ENCODE measurements around the gene TYW3.

TYW3 gene

DNA sequence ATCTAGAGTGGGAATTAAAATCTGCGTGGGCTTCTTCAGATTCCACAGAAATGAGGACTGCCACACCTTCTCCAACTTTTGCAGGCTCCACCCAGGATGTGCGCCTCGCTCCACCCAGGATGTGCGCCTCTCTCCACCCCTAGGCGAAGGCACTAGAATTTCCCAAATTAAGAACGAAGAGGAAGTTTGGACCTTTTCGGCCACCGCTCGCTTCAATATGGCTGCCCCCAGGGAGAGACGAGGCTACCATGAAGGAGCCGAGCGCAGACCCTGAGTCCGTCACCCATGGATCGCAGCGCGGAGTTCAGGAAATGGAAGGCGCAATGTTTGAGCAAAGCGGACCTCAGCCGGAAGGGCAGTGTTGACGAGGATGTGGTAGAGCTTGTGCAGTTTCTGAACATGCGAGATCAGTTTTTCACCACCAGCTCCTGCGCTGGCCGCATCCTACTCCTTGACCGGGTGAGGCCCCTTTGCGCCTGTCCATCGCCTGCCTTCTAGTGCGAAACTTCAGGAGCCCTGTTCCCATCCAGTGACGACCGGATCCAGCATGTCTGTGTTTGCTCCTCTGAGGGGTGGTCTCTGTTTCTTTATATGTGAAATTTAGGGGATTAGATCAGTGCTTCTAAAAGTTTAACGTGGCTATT, at the start of gene TYW3, which contains the start of gene CRYZ:
TSS of gene TYW3 (plus strand) at position 193 of the 644 bp plus-strand sequence. CDS start at position 286, 93 bp downstream.
TSS of gene CRYZ (minus strand) at position 91 of the 644 bp plus-strand sequence. CDS start 8,229 bp downstream, outside the sequence.
- peak; percentile 95 for DNase-seq

- DNase-seq, result no peak
These were observed 49.3 kb upstream of the TYW3 start for GRCh38 chr1:74683656-74684055.

DNA sequence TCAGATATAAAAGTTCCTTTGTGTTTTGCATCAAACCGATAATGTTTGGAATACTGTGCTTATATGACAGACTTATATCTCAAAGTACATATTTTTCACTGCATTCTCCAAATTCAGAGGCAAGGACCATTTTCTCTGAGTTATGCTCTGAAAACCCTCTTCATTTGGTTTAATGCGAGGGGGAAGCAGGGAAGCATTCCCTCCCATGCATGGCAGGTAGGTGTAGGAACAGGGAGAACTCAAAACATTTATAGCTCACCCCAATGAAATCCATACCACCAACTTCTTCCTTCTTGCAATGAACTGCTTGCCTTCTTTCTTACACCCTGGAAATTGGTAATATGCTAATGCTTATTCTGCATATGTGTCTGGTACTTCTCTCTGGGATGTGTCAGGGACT, 48.7 kb upstream of the TYW3 start:
- DNase-seq, result no peak

GRCh38 chr1:74686928-74687327, 46.0 kb upstream of the TYW3 start:
- DNase-seq, result peak; percentile 61

GRCh38 chr1:74689621-74690363, 43.2 kb upstream of the TYW3 start:
- DNase-seq, result peak; percentile 64

DNA sequence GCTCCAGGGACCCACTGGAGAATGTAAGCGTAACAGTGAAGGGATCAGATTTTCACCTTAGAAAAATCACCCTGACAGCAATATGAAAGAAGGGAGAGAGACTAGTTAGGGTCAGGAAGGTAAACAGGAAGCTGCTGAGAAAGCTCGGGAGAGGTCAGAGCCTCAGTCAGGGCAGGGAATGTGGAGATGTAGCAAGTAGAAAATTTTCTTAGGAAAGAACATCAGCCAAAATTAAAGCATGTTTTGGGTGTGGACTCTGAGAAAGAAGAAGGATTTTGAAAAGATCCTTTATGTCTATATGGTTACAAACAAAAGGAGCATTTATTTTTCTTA, 42.6 kb upstream of the TYW3 start:
- DNase-seq, result no peak

GRCh38 chr1:74690909-74691308, 42.0 kb upstream of the TYW3 start:
- DNase-seq, result no peak

DNA sequence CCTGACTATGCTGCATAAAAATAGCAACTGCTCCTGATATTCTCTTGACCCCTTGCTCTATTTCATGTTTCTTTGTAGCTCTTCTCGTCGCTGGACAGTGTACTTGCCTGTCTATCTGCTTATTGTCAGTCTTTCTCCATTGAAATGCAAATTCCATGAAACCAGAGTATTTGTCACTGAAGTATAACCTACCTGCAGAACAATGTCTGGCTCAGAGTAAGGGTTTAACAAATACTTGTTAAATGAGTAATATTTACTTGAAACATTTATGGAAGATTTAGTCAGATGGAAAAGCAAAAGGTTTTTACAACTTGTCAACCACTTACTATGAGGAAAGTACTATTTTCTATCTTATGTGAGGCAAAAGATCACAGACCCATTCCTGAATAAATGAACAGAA, 39.5 kb upstream of the TYW3 start:
- DNase-seq, result no peak

DNA sequence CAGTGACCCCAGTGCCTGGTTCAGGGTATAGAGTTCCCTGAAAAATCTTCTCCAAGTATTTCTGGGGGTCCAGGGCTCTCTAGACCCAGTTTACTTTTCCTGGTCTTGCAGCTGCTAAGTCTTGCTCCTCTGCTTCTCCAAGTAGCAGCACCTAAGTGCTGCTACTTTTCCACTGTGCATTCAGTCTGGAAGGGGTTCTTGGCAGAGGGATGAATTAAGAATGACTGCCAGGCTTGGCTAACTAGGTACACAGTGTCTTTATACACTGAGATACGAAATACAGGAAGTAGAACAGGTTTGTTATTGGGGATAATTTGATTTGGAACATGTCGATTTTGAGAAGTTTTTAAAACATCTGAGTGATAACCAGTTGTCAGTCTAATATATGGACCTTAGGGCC, 35.1 kb upstream of the TYW3 start:
- no peak for DNase-seq

DNA sequence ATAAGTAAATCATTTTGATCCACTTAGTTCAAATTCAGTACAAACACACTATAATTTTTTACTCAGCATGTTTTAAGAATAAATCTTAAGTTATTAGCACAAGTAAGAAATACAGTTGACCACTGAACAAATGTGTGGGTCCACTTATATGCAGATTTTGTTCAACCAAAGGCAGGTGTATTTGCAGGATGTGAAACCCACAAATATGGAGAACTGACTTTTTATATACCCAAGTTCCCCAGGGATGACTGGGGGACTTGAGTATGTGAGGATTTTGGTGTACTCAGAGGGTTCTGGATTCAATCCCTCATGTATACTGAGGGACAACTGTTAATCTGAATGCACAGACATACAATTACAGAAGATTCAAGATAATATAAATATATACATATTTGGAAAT, 33.6 kb upstream of the TYW3 start:
- no peak for DNase-seq

- DNase-seq, result no peak
These were observed 29.4 kb upstream of the TYW3 start for GRCh38 chr1:74703386-74704182.

GRCh38 chr1:74712881-74713280, 20.1 kb upstream of the TYW3 start:
- DNase-seq, result no peak

DNA sequence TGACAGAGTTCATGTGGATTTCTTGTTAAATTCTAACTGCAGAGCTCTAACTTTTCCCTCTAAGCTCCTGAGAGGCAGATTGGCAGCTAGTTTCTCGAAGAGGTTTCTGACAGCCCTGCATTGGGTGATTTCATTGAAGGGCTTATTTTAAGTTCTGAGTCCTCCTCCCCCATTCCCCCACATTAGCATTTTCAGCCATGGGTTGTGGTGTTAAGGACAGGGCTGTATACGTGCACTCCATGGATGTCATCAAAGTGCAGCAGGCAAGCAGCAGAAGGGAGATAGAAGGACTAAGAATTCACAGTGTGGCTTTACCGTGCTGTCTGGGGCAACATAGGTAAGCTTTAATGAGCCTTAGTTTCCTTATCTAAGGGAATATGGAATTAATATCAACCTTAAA, 19.1 kb upstream of the TYW3 start:
- DNase-seq, result no peak

DNA sequence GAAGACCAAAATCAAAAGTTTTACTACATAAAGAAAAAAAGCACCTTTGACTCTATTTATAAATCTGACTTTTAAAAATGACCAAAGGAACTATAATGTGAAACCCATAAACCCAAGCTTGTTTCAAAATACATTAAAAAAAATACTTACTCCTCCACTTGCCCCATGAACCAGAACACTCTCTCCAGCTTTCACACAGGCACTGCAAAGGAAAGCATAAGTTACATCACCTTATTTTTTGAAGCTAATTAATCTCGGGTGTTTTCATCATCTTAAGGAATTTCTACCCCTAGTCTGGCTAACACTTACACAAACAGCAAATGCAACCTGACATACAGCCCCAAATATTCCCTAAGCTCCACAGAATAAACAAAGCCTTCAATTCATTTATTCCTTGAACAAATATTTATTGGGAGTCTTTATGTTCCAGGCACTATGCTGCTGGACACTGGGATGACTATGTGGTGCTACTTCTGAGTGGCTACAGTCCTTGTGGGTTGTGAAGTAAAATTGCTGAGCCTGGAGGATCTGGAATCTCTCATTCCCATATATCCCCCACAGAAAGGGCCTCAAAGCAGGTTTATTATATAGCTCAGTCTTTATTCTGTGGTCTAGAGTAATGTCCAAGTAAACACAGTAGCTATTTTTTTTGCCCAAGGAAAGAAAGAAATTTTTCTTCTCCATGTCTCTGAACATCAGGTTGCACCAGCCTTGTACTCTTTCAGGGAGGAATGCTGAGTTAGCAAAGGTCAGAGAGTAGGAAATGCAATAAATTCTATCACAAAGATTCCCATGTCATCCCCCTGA, 18.3 kb upstream of the TYW3 start:
- no peak for DNase-seq

DNA sequence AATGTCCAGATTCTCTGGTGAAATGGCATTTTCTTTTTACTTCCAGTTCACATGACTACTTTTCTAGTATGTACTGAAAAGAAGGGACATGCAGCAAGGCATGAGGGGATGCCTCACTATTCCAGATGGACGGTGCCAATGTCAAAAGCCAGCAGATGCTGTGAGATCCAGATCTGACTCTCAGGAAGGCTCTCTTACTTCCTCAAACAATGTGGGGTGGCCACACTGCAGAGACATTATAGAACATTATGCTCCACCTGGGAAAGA, 17.8 kb upstream of the TYW3 start:
- no peak for DNase-seq

DNA sequence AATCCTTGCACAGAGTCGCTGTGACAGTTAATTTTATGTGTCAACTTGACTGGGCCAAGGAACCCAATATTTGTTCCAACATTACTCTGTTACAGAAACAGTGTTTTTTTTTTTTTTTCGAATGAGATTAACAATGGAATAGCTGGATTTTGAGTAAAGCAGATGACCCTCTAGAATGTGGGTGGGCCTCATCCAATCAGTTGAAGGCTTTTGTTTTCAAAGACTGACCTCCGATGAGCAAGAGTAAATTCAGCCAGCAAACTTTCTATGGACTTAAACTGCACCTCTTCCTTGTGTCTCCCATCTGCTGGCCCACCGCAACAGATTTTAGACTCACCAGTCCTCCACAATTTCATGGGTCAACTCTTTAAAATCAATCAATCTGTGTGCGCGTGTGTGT, 17.1 kb upstream of the TYW3 start:
- no peak for DNase-seq

GRCh38 chr1:74716822-74717221, 16.1 kb upstream of the TYW3 start:
- no peak for DNase-seq

DNA sequence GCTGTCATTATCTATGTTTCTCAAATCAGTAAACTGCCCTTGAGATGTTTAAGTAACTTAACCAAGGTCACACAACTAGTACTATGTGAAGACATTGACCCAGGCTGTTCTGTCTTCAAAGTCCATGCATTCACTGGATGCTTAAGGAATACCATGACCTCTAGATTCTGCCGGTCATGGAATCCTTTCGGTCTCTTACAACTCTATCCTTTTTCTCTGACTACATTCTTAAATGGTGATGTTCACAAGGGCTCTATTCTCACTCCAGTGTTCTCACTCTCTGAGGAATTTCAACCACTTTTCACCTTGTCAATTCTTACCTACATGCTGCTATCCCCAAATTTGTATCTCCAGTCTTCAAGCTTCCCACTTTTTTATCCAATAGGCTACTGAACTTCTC, 15.3 kb upstream of the TYW3 start:
- DNase-seq, result no peak

- no peak for DNase-seq
These were observed 6.9 kb upstream of the TYW3 start for GRCh38 chr1:74726063-74726462.

DNA sequence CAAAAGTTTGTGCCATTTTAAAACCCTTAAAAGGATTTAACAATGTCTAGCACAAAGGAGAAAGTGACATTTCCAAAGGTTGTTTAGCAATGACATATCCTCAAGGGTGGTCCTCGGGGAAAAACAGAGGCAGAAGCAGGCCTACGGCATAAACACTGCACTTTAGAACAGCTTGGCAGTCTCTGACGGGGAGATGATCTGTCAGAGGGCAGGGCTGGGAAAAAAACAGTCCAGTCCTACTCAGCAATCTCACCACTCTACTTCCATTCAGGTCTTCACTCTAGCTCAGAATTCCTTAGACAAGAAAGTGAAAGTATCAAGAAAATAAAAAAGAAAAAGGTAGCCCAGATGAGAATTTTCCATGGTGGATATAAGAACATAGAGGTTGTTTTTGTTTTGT, 4.2 kb upstream of the TYW3 start:
- DNase-seq, result no peak

DNA sequence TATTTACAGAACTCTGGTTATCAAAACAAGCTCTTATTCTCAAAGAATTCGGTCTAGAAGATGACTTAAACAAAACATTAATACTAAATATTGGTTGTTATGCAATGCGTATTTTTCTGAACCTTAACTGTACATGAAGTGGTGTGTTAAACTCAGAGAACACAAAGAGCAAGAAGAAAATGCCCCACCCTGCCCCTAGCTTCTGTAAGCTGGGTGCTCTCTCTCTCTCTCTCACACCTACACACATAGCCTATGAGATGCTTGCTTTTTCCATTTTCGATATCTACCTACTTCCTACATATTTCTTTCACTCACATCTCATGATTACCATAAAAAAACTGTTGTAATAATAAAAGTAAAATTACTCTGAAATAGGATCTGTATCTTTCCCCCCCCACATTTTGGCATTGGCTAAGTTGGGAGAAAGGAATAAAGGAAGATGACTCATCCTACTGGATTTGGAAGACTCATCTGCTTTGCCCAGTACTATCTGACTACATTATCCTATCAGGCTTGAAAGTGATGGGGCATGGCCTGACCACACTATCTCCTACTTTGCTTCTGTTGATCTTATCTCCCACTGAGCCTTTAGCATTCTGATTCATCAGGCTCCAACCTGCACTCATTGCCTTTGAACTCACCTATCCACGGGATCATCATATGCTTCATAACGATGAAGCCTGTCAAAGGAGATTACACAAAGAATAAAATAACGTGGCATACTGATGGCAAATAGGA, 3.0 kb upstream of the TYW3 start:
- DNase-seq, result no peak

GRCh38 chr1:74731399-74732052, 1.4 kb upstream of the TYW3 start:
- no peak for DNase-seq

Measured in NCI-H2171 treated with DMSO at 0.1 percent for 48 hours (cell line).